ENCODE results near the gene C1orf74. TPM values are rescaled to one million over a fixed set of nuclear protein-coding genes. Genes with fewer than 3 reads are reported as not detected.

The C1orf74 gene
- total RNA-seq, 1 experiment from 2014 or later = 5.6 TPM

DNA sequence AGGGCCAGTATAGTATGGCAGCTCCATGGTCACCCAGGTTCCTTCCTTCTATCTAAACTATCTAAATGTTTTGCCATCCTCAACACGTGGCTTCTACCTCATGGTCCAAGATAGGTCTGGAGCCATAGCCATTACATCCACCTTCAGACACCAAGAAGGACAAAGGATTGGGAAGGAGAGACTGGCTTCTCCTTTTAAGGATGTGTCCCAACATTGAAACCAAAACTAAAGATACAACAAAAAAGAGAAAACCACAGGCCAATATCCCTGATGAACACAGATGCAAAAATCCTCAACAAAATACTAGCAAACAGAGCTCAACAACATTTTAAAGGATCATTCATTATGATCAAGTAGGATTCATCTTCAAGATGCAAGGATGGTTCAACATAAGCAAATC lies 54.9 kb downstream of the C1orf74 start:
- H2AFZ ChIP-seq (ENCODE audit: low read depth, low read length, poor library complexity, severe bottlenecking) = no peak overlapping the region
- no peaks in the 10 kb centered on the region for H3K4me1 ChIP-seq (ENCODE audit: control insufficient read depth in 1 of 2, insufficient read depth in 2 of 2, low read length in 2 of 2)
- ChIA-PET RAD21 (ENCODE audit: low non-redundant PET in 1 of 2, low total read pairs in 2 of 2, uncharacterized antibody in 2 of 2, unreplicated experiment in 2 of 2) (no interaction called here), POLR2A (no interaction called here), CTCF (no interaction called here)
- no peak overlapping the region for H3K4me2 ChIP-seq (ENCODE audit: low read length)
- H3K9me2 ChIP-seq (ENCODE audit: insufficient read depth) = no peaks in the 10 kb centered on the region
- no peak for ATAC-seq
- no peak for TF ChIP-seq ZNF274 (IDR thresholded peaks at IDR 0.05; ENCODE audit: low read depth, low read length)
- no peak for TF ChIP-seq SRF (IDR thresholded peaks at IDR 0.05; ENCODE audit: low read depth)
- TF ChIP-seq, protein P1, sequence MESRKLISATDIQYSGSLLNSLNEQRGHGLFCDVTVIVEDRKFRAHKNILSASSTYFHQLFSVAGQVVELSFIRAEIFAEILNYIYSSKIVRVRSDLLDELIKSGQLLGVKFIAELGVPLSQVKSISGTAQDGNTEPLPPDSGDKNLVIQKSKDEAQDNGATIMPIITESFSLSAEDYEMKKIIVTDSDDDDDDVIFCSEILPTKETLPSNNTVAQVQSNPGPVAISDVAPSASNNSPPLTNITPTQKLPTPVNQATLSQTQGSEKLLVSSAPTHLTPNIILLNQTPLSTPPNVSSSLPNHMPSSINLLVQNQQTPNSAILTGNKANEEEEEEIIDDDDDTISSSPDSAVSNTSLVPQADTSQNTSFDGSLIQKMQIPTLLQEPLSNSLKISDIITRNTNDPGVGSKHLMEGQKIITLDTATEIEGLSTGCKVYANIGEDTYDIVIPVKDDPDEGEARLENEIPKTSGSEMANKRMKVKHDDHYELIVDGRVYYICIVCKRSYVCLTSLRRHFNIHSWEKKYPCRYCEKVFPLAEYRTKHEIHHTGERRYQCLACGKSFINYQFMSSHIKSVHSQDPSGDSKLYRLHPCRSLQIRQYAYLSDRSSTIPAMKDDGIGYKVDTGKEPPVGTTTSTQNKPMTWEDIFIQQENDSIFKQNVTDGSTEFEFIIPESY (IDR thresholded peaks at IDR 0.05; ENCODE audit: extremely low read depth, insufficient replicate concordance, low read length) = no peak
- no peak for TF ChIP-seq TCF7L2 (IDR thresholded peaks at IDR 0.05; ENCODE audit: borderline replicate concordance, extremely low read depth, insufficient read depth, insufficient read length)
- TF ChIP-seq, protein P2, sequence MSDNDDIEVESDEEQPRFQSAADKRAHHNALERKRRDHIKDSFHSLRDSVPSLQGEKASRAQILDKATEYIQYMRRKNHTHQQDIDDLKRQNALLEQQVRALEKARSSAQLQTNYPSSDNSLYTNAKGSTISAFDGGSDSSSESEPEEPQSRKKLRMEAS (IDR thresholded peaks at IDR 0.05) = no peak
- TF ChIP-seq JUND (IDR thresholded peaks at IDR 0.05) = no peak
- no peak for TF ChIP-seq ZFX (IDR thresholded peaks at IDR 0.05)
- TF ChIP-seq YY1 (IDR thresholded peaks at IDR 0.05; ENCODE audit: extremely low read depth, insufficient replicate concordance, low read depth, low read length) = no peak
- TF ChIP-seq FOSL1 (IDR thresholded peaks at IDR 0.05; ENCODE audit: low read depth) = no peak
- TF ChIP-seq POLR2AphosphoS5 (IDR thresholded peaks at IDR 0.05; ENCODE audit: low read depth, low read length) = no peak
- TF ChIP-seq, protein P3, sequence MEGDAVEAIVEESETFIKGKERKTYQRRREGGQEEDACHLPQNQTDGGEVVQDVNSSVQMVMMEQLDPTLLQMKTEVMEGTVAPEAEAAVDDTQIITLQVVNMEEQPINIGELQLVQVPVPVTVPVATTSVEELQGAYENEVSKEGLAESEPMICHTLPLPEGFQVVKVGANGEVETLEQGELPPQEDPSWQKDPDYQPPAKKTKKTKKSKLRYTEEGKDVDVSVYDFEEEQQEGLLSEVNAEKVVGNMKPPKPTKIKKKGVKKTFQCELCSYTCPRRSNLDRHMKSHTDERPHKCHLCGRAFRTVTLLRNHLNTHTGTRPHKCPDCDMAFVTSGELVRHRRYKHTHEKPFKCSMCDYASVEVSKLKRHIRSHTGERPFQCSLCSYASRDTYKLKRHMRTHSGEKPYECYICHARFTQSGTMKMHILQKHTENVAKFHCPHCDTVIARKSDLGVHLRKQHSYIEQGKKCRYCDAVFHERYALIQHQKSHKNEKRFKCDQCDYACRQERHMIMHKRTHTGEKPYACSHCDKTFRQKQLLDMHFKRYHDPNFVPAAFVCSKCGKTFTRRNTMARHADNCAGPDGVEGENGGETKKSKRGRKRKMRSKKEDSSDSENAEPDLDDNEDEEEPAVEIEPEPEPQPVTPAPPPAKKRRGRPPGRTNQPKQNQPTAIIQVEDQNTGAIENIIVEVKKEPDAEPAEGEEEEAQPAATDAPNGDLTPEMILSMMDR (IDR thresholded peaks at IDR 0.05 in 2 of 3, conservative IDR thresholded peaks at IDR 0.05 in 1 of 3; ENCODE audit: borderline replicate concordance in 1 of 3, insufficient read depth in 1 of 3, low read depth in 2 of 3, low read length in 2 of 3) = no peak
- no peak for TF ChIP-seq SIN3A (IDR thresholded peaks at IDR 0.05; ENCODE audit: low read depth)
- no peak for TF ChIP-seq SP1 (IDR thresholded peaks at IDR 0.05; ENCODE audit: low read depth)
- no peak for TF ChIP-seq EGR1 (IDR thresholded peaks at IDR 0.05; ENCODE audit: low read depth)
- TF ChIP-seq CEBPB (IDR thresholded peaks at IDR 0.05; ENCODE audit: low read depth) = no peak
- TF ChIP-seq POLR2A (IDR thresholded peaks at IDR 0.05; ENCODE audit: borderline replicate concordance, extremely low read depth, insufficient read depth, insufficient read length) = no peak
- no peak overlapping the region for H3K27ac ChIP-seq (ENCODE audit: low read depth, low read length)
- no peak overlapping the region for H3K4me3 ChIP-seq (replicated peaks in 1 of 2; ENCODE audit: low read depth in 1 of 2, low read length in 2 of 2)
- DNase-seq (ENCODE audit: low read depth, low spot score) = no peak
- H3K79me2 ChIP-seq (ENCODE audit: insufficient read depth, low read length) = no peaks in the 10 kb centered on the region
- H3K9me3 ChIP-seq (ENCODE audit: control insufficient read depth in 1 of 2, insufficient read depth in 1 of 2, low read depth in 1 of 2, low read length in 2 of 2) = no peaks in the 10 kb centered on the region
- no peaks in the 10 kb centered on the region for H3K36me3 ChIP-seq (ENCODE audit: control insufficient read depth in 1 of 2, insufficient read depth in 2 of 2, low read length in 2 of 2)
- H4K20me1 ChIP-seq (ENCODE audit: insufficient read depth) = no peaks in the 10 kb centered on the region
- intact Hi-C loops (cut with micrococcal nuclease) = loop anchor here (10.0 kb wide), 1 partner anchor 355 kb away; no protein-coding TSS in a partner anchor
- H3K9ac ChIP-seq (ENCODE audit: low read length) = no peak overlapping the region
- no TSS peak for BruUV-seq (replicated peaks)
- H3K27me3 ChIP-seq (ENCODE audit: insufficient read depth, low read length) = no peaks in the 10 kb centered on the region

Other genes with a start within 250 kb of the C1orf74 start
- not detected for gene CAMK1G, start 200.8 kb downstream of the C1orf74 start, total RNA-seq (2021; ENCODE audit: unreplicated experiment)
- gene LAMB3, start 132.1 kb downstream of the C1orf74 start, total RNA-seq (2021; ENCODE audit: unreplicated experiment) = 70.2 TPM
- not detected for gene G0S2, start 109.1 kb downstream of the C1orf74 start, total RNA-seq (2021; ENCODE audit: unreplicated experiment)
- 0.27 TPM for gene HSD11B1, start 79.7 kb downstream of the C1orf74 start, total RNA-seq (2021; ENCODE audit: unreplicated experiment)
- gene TRAF3IP3, start 28.5 kb downstream of the C1orf74 start, total RNA-seq (2021; ENCODE audit: unreplicated experiment) = 0.34 TPM
- 35.2 TPM for gene IRF6, start 21.6 kb upstream of the C1orf74 start, total RNA-seq (2021; ENCODE audit: unreplicated experiment)
- 12.7 TPM for gene UTP25, start 43.4 kb upstream of the C1orf74 start, total RNA-seq (2021; ENCODE audit: unreplicated experiment)
- gene SYT14, start 153.7 kb upstream of the C1orf74 start, total RNA-seq (2021; ENCODE audit: unreplicated experiment) = 0.07 TPM